Naive thymus-derived CD8-positive, alpha-beta T cell (primary cell): ENCODE measurements around the gene POU3F4. TPM values are rescaled to one million over a fixed set of nuclear protein-coding genes. Genes with fewer than 3 reads are reported as not detected.

ENCODE experiments used
- ATAC-seq, 2 donors: fragments of 150-1000 bp; cut with Tn5 transposase in 1 of 2; sonication (Bioruptor Pico), chemical (Tn5 transposase) in 1 of 2; 1 replicate in 1 of 2; 2 replicates in 1 of 2; pipeline ENCODE4 v1.10.0; 2021; ENCODE audit warnings: mild to moderate bottlenecking in 2 of 2, moderate library complexity in 2 of 2
- POLR2A ChIA-PET: fragments of 350-600 bp; sonication (Branson Sonifier 250); formaldehyde crosslinking; loops from one replicate; lab custom pipeline; 2021; ENCODE audit warnings: antibody characterized with exemption; lab: Charles Lee
- DNase-seq, 10 donors: peaks; one replicate each; pipeline versions ENCODE4 v3.0.0 to v3.0.0-alpha.2; 2020 to 2022
- H3K27ac Mint-ChIP-seq, 10 donors: one replicate each; pipeline ENCODE4 v1.8.0; 2020 to 2022; ENCODE audit warnings: mild to moderate bottlenecking in 10 of 10, mixed read lengths in 10 of 10, moderate library complexity in 4 of 10, inconsistent platforms in 1 of 10
- H3K27me3 Mint-ChIP-seq, 5 donors: one replicate each; pipeline ENCODE4 v1.8.0; 2021 to 2022; ENCODE audit warnings: mixed read lengths in 5 of 5
- H3K36me3 Mint-ChIP-seq, 3 donors: one replicate each; pipeline ENCODE4 v1.8.0; 2020 to 2022; ENCODE audit warnings: mixed read lengths in 3 of 3, mild to moderate bottlenecking in 2 of 3, inconsistent platforms in 1 of 3
- H3K4me1 Mint-ChIP-seq, 4 donors: one replicate each; pipeline ENCODE4 v1.8.0; 2021 to 2022; ENCODE audit warnings: mixed read lengths in 4 of 4
- H3K4me3 Mint-ChIP-seq, 10 donors: one replicate each; pipeline ENCODE4 v1.8.0; 2020 to 2022; ENCODE audit warnings: mild to moderate bottlenecking in 10 of 10, mixed read lengths in 10 of 10, moderate library complexity in 6 of 10, inconsistent platforms in 1 of 10
- H3K9me3 Mint-ChIP-seq, 9 donors: one replicate each; pipeline ENCODE4 v1.8.0; 2020 to 2022; ENCODE audit warnings: mixed read lengths in 9 of 9, mild to moderate bottlenecking in 3 of 9, inconsistent platforms in 1 of 9, moderate library complexity in 1 of 9
- polyA plus RNA-seq, 3 donors: library from polyadenylated mRNA; unstranded; fragments of 300-500 nt; fragmentation: Illumina TruSeq; gene quantifications; one replicate each; pipeline ENCODE4 v1.2.3, GENCODE V29; 2021
- total RNA-seq, 8 experiments: library from RNA in 2 of 8; stranded (reverse) in 2 of 8; gene quantifications; one replicate each; pipeline ENCODE4 v1.2.3 and lab custom pipeline; 2021 to 2026

POU3F4 gene
- total and polyA plus RNA-seq, 5 experiments from 2014 or later, result not detected

- Mint-ChIP-seq H3K27ac (no peak overlapping the region), H3K27me3 (peaks cover 0 to 2% (median 0%) of the 10 kb centered on the region in 5 donors), H3K36me3 (no peaks in the 10 kb centered on the region), H3K4me3 (no peak overlapping the region), H3K9me3 (no peaks in the 10 kb centered on the region), H3K4me1 (no peaks in the 10 kb centered on the region)
- DNase-seq (no peak), ATAC-seq (no peak)
- POLR2A ChIA-PET, result no interaction called here
These were observed 13.8 kb downstream of the POU3F4 start for GRCh38 chrX:83521905-83522304.

- H3K27ac Mint-ChIP-seq, result no peak overlapping the region
- no peak overlapping the region for H3K4me3 Mint-ChIP-seq
- POLR2A ChIA-PET, result no interaction called here
- H3K4me1 Mint-ChIP-seq, result no peaks in the 10 kb centered on the region
- ATAC-seq (no peak), DNase-seq (no peak)
- H3K9me3 Mint-ChIP-seq, result no peaks in the 10 kb centered on the region
- H3K27me3 Mint-ChIP-seq, result peaks cover 0 to 5% (median 0%) of the 10 kb centered on the region in 5 donors
- H3K36me3 Mint-ChIP-seq, result no peaks in the 10 kb centered on the region
These were observed 21.9 kb downstream of the POU3F4 start for GRCh38 chrX:83529950-83530349.

GRCh38 chrX:83535417-83536196 is 27.5 kb downstream of the POU3F4 start:
- H3K4me3 Mint-ChIP-seq, result peak overlapping the region in 9 of 10 donors; percentile 22 to 65 (median 57)

More at GRCh38 chrX:83535417-83536196, 27.5 kb downstream of the POU3F4 start:
- no peaks in the 10 kb centered on the region for H3K9me3 Mint-ChIP-seq
- no peaks in the 10 kb centered on the region for H3K36me3 Mint-ChIP-seq
- POLR2A ChIA-PET, result no interaction called here
- peaks cover 0 to 5% (median 0%) of the 10 kb centered on the region in 5 donors for H3K27me3 Mint-ChIP-seq
- peaks cover 0 to 1% (median 0%) of the 10 kb centered on the region in 4 donors for H3K4me1 Mint-ChIP-seq
- peak overlapping the region in 2 of 10 donors; percentile 23 to 58 for H3K27ac Mint-ChIP-seq
- DNase-seq, result no peak
- ATAC-seq, result no peak
